ENCODE data around the gene GRM2.

Gene GRM2

GRCh38 chr3:51687431-51688205 is 19.2 kb upstream of the GRM2 start:
- TF ChIP-seq SIN3A (IDR thresholded peaks at IDR 0.05; ENCODE audit: borderline replicate concordance, insufficient read depth, low read length) (no peak), TAF1 (IDR thresholded peaks at IDR 0.05; ENCODE audit: borderline replicate concordance, insufficient read depth, low read length) (no peak), FOXP2 (optimal IDR thresholded peaks at IDR 0.05; ENCODE audit: borderline replicate concordance, extremely low read depth, extremely low read length, insufficient read depth) (no peak), REST (IDR thresholded peaks at IDR 0.05; ENCODE audit: insufficient read depth in 1 of 2, low read depth in 2 of 2, low read length in 2 of 2) (no peak), POLR2AphosphoS5 (IDR thresholded peaks at IDR 0.05; ENCODE audit: low read depth, low read length) (no peak)

- TF ChIP-seq FOXP2 (optimal IDR thresholded peaks at IDR 0.05; ENCODE audit: borderline replicate concordance, extremely low read depth, extremely low read length, insufficient read depth) (no peak), SIN3A (IDR thresholded peaks at IDR 0.05; ENCODE audit: borderline replicate concordance, insufficient read depth, low read length) (no peak), REST (IDR thresholded peaks at IDR 0.05; ENCODE audit: insufficient read depth in 1 of 2, low read depth in 2 of 2, low read length in 2 of 2) (no peak), TAF1 (IDR thresholded peaks at IDR 0.05; ENCODE audit: borderline replicate concordance, insufficient read depth, low read length) (no peak), POLR2AphosphoS5 (IDR thresholded peaks at IDR 0.05; ENCODE audit: low read depth, low read length) (no peak)
Observed at GRCh38 chr3:51688206-51688600, 18.7 kb upstream of the GRM2 start.

- TF ChIP-seq SIN3A (IDR thresholded peaks at IDR 0.05; ENCODE audit: borderline replicate concordance, insufficient read depth, low read length) (no peak), REST (IDR thresholded peaks at IDR 0.05; ENCODE audit: insufficient read depth in 1 of 2, low read depth in 2 of 2, low read length in 2 of 2) (no peak), TAF1 (IDR thresholded peaks at IDR 0.05; ENCODE audit: borderline replicate concordance, insufficient read depth, low read length) (no peak), FOXP2 (optimal IDR thresholded peaks at IDR 0.05; ENCODE audit: borderline replicate concordance, extremely low read depth, extremely low read length, insufficient read depth) (no peak), POLR2AphosphoS5 (IDR thresholded peaks at IDR 0.05; ENCODE audit: low read depth, low read length) (no peak)
Observed at GRCh38 chr3:51691021-51691420, 15.8 kb upstream of the GRM2 start.

GRCh38 chr3:51691949-51692348 is 14.9 kb upstream of the GRM2 start:
- TF ChIP-seq SIN3A (IDR thresholded peaks at IDR 0.05; ENCODE audit: borderline replicate concordance, insufficient read depth, low read length) (no peak), REST (IDR thresholded peaks at IDR 0.05; ENCODE audit: insufficient read depth in 1 of 2, low read depth in 2 of 2, low read length in 2 of 2) (no peak)

- TF ChIP-seq POLR2AphosphoS5 (IDR thresholded peaks at IDR 0.05; ENCODE audit: low read depth, low read length) (no peak), FOXP2 (optimal IDR thresholded peaks at IDR 0.05; ENCODE audit: borderline replicate concordance, extremely low read depth, extremely low read length, insufficient read depth) (no peak), TAF1 (IDR thresholded peaks at IDR 0.05; ENCODE audit: borderline replicate concordance, insufficient read depth, low read length) (no peak), SIN3A (IDR thresholded peaks at IDR 0.05; ENCODE audit: borderline replicate concordance, insufficient read depth, low read length) (no peak), REST (IDR thresholded peaks at IDR 0.05; ENCODE audit: insufficient read depth in 1 of 2, low read depth in 2 of 2, low read length in 2 of 2) (no peak)
Observed at GRCh38 chr3:51692980-51693395, 13.9 kb upstream of the GRM2 start.

Data from PFSK-1 (cell line).